ENCODE measurements around the gene C11orf71. TPM values are rescaled to one million over a fixed set of nuclear protein-coding genes. Genes with fewer than 3 reads are reported as not detected.

Gene C11orf71
- total and polyA plus RNA-seq, 9 of the 15 experiments (the other 6 are each of a cell fraction or from before 2014, with no cell fraction given), result 2.9 to 15.1 (median 9.1) TPM

DNA sequence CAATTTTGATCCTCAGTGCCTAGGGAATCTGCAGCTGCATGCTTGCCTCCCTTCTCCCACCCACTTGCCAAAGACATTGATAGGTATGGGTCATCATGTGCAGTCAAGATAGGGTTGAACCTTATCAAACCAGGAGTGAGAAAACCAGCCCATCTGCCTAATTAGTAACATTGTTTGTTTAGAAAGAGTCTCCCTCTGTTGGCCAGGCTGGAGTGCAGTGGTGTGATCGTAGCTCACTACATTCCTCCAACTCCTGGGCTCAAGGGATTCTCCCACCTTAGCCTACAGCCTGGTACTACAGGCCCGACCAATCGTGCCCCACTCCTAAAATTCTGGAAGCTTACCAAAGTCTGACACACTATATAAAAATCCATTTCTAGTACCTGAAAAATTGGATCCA lies 4.6 kb downstream of the C11orf71 start (continued):
- TF ChIP-seq TFAM (CRISPR knock-in tag; conservative IDR thresholded peaks at IDR 0.05) (no peak), ZNF197 (CRISPR knock-in tag; IDR thresholded peaks at IDR 0.05; ENCODE audit: low read depth) (no peak), POLR2G (IDR thresholded peaks at IDR 0.05; ENCODE audit: low read depth, low read length) (no peak), KLF6 (CRISPR knock-in tag; IDR thresholded peaks at IDR 0.05; ENCODE audit: borderline replicate concordance) (no peak), ZNF175 (CRISPR knock-in tag; IDR thresholded peaks at IDR 0.05; ENCODE audit: low read depth) (no peak), TEAD4 (IDR thresholded peaks at IDR 0.05; ENCODE audit: low read length) (0 out of 2 replicates have a peak, but pooled peaks have one; percentile 28), TEAD4 (CRISPR knock-in tag; IDR thresholded peaks at IDR 0.05; ENCODE audit: borderline replicate concordance) (no peak), ZNF121 (CRISPR knock-in tag; conservative IDR thresholded peaks at IDR 0.05) (0 out of 2 replicates have a peak, but pooled peaks have one; percentile 7), RAD21 (CRISPR knock-in tag; conservative IDR thresholded peaks at IDR 0.05 in 1 of 2, IDR thresholded peaks at IDR 0.05 in 1 of 2) (peak in 1 of 2 experiments; percentile 20; a peak in 1 of 4 replicates), ZNF316 (IDR thresholded peaks at IDR 0.05) (no peak), CBFA2T3 (IDR thresholded peaks at IDR 0.05) (peak; percentile 65), YBX1 (IDR thresholded peaks at IDR 0.05) (no peak), LEF1 (IDR thresholded peaks at IDR 0.05) (no peak), RFX7 (CRISPR knock-in tag; IDR thresholded peaks at IDR 0.05) (no peak)
- TF ChIP-seq, protein P1, sequence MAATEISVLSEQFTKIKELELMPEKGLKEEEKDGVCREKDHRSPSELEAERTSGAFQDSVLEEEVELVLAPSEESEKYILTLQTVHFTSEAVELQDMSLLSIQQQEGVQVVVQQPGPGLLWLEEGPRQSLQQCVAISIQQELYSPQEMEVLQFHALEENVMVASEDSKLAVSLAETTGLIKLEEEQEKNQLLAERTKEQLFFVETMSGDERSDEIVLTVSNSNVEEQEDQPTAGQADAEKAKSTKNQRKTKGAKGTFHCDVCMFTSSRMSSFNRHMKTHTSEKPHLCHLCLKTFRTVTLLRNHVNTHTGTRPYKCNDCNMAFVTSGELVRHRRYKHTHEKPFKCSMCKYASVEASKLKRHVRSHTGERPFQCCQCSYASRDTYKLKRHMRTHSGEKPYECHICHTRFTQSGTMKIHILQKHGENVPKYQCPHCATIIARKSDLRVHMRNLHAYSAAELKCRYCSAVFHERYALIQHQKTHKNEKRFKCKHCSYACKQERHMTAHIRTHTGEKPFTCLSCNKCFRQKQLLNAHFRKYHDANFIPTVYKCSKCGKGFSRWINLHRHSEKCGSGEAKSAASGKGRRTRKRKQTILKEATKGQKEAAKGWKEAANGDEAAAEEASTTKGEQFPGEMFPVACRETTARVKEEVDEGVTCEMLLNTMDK (IDR thresholded peaks at IDR 0.05; ENCODE audit: borderline replicate concordance, insufficient read depth, low read depth, low read length, poor library complexity, severe bottlenecking), result peak; percentile 74
- TF ChIP-seq, protein P2, sequence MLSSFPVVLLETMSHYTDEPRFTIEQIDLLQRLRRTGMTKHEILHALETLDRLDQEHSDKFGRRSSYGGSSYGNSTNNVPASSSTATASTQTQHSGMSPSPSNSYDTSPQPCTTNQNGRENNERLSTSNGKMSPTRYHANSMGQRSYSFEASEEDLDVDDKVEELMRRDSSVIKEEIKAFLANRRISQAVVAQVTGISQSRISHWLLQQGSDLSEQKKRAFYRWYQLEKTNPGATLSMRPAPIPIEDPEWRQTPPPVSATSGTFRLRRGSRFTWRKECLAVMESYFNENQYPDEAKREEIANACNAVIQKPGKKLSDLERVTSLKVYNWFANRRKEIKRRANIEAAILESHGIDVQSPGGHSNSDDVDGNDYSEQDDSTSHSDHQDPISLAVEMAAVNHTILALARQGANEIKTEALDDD (IDR thresholded peaks at IDR 0.05), result peak; percentile 60; the same call in 1 of the 2 replicates
